Osteoblast (primary cell): Measurements from ENCODE around the gene DMD. TPM values are rescaled to one million over a fixed set of nuclear protein-coding genes. Genes with fewer than 3 reads are reported as not detected.

Experiments used
- DNase-seq: peaks from one replicate; pipeline ENCODE4 v3.0.0; 2011; ENCODE audit warnings: low spot score, mixed read lengths; ENCODE audit not compliant: insufficient read length; ENCODE audit errors: missing footprints
- H2AFZ ChIP-seq: 2 replicates; pipeline ENCODE4 v1.6.0; 2011; ENCODE audit warnings: mild to moderate bottlenecking, low read length
- H3K27ac ChIP-seq: 2 replicates; pipeline ENCODE4 v1.5.1; 2011; ENCODE audit warnings: mild to moderate bottlenecking, low read depth, low read length, moderate library complexity
- H3K27me3 ChIP-seq: 2 replicates; pipeline ENCODE4 v1.6.0; 2012; ENCODE audit warnings: mild to moderate bottlenecking, control low read depth, inconsistent platforms, low read length, moderate library complexity; ENCODE audit not compliant: insufficient read depth
- H3K36me3 ChIP-seq: 2 replicates; pipeline ENCODE4 v1.5.1; 2011; ENCODE audit warnings: mild to moderate bottlenecking, low read length, control low read depth, moderate library complexity; ENCODE audit not compliant: insufficient read depth
- H3K4me1 ChIP-seq: 2 replicates; pipeline ENCODE4 v1.5.1; 2011; ENCODE audit warnings: mild to moderate bottlenecking, low read length, control low read depth, moderate library complexity; ENCODE audit not compliant: insufficient read depth
- H3K4me2 ChIP-seq: 2 replicates; pipeline ENCODE4 v1.6.0; 2011; ENCODE audit warnings: mild to moderate bottlenecking, low read length; ENCODE audit not compliant: insufficient read depth
- H3K4me3 ChIP-seq: fragments of 200-600 bp; sonication (generic); 3 replicates; pipeline ENCODE4 v1.5.1; 2012; ENCODE audit warnings: mild to moderate bottlenecking, low read length, inconsistent platforms; ENCODE audit not compliant: insufficient read depth
- H3K79me2 ChIP-seq: 2 replicates; pipeline ENCODE4 v1.6.0; 2012; ENCODE audit warnings: mild to moderate bottlenecking, low read length, control low read depth, inconsistent platforms; ENCODE audit not compliant: insufficient read depth
- H3K9me3 ChIP-seq: 2 replicates; pipeline ENCODE4 v1.5.1; 2011; ENCODE audit warnings: low read depth, low read length, control low read depth
- H4K20me1 ChIP-seq: 2 replicates; pipeline ENCODE4 v1.6.0; 2012; ENCODE audit warnings: mild to moderate bottlenecking, low read length, control low read depth; ENCODE audit not compliant: insufficient read depth
- CTCF ChIP-seq: IDR thresholded peaks from 2 replicates; pipeline ENCODE4 v1.5.1; 2011; ENCODE audit warnings: mild to moderate bottlenecking, low read depth, low read length, moderate library complexity; ENCODE audit errors: extremely low read depth
- total RNA-seq: library from RNA; depleted of rRNA; stranded (reverse); fragments of >200 nt; gene quantifications from 2 replicates; pipeline ENCODE4 v1.2.3, GENCODE V29; 2012

Gene DMD
- total RNA-seq, 1 donor = 12.7 TPM

- H3K4me1 ChIP-seq = no peaks in the 10 kb centered on the region
- no peak overlapping the region for H3K27ac ChIP-seq
- H2AFZ ChIP-seq = no peak overlapping the region
- no peaks in the 10 kb centered on the region for H3K27me3 ChIP-seq
- H3K36me3 ChIP-seq = no peaks in the 10 kb centered on the region
- TF ChIP-seq CTCF = no peak
- no peaks in the 10 kb centered on the region for H3K9me3 ChIP-seq
- DNase-seq = no peak
- H3K79me2 ChIP-seq = no peaks in the 10 kb centered on the region
- no peaks in the 10 kb centered on the region for H4K20me1 ChIP-seq
- no peak overlapping the region for H3K4me3 ChIP-seq
- H3K4me2 ChIP-seq = no peak overlapping the region
These were observed 336.5 kb downstream of the DMD start for GRCh38 chrX:32874839-32875238.

GRCh38 chrX:32873786-32874185 lies 337.6 kb downstream of the DMD start:
- H3K79me2 ChIP-seq = no peaks in the 10 kb centered on the region
- no peak overlapping the region for H2AFZ ChIP-seq
- no peaks in the 10 kb centered on the region for H3K36me3 ChIP-seq
- no peak overlapping the region for H3K4me2 ChIP-seq
- TF ChIP-seq CTCF = no peak
- H4K20me1 ChIP-seq = no peaks in the 10 kb centered on the region
- no peak for DNase-seq
- H3K4me3 ChIP-seq = no peak overlapping the region
- H3K9me3 ChIP-seq = no peaks in the 10 kb centered on the region
- H3K4me1 ChIP-seq = no peaks in the 10 kb centered on the region
- H3K27ac ChIP-seq = no peak overlapping the region
- no peaks in the 10 kb centered on the region for H3K27me3 ChIP-seq

- Histone ChIP-seq H3K79me2 (no peaks in the 10 kb centered on the region), H3K4me1 (no peaks in the 10 kb centered on the region), H3K27me3 (no peaks in the 10 kb centered on the region), H4K20me1 (no peaks in the 10 kb centered on the region), H3K36me3 (no peaks in the 10 kb centered on the region), H3K27ac (no peak overlapping the region), H2AFZ (no peak overlapping the region), H3K4me3 (no peak overlapping the region), H3K4me2 (no peak overlapping the region), H3K9me3 (no peaks in the 10 kb centered on the region)
- no peak for DNase-seq
- no peak for TF ChIP-seq CTCF
These were observed 339.7 kb downstream of the DMD start for GRCh38 chrX:32871636-32872035.

DNA sequence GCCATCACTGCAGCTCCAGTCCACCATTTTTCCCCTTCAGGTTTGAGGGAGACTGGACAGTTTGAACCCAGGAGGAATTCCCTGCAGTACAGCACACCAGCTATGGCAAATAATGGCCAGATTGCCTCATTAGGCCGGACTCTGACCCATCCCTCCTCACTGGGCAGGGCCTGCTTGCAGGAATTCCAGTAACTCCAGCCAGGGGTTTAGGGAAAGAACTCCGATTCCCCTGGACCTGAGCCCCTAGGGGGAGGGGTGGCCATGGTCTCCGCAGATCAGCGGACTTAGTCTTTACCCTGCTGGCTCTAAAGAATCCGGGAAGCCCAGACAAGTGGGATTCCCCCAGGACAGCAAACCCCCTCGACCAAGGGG lies 342.8 kb downstream of the DMD start:
- Histone ChIP-seq H3K27ac (no peak overlapping the region), H3K79me2 (no peaks in the 10 kb centered on the region), H3K36me3 (no peaks in the 10 kb centered on the region), H3K9me3 (no peaks in the 10 kb centered on the region), H3K4me2 (no peak overlapping the region), H3K4me3 (no peak overlapping the region), H3K27me3 (no peaks in the 10 kb centered on the region), H2AFZ (no peak overlapping the region), H4K20me1 (no peaks in the 10 kb centered on the region), H3K4me1 (no peaks in the 10 kb centered on the region)
- DNase-seq = no peak
- TF ChIP-seq CTCF = no peak
